DMS53 (cell line): ENCODE measurements around the gene GNB1L.

Source experiments
- DNase-seq: peaks from one replicate; lab custom pipeline; 2025; lab: John Stamatoyannopoulos, UW

The GNB1L gene

GRCh38 chr22:19876314-19876940, 21.8 kb upstream of the GNB1L start:
- no peak for DNase-seq

GRCh38 chr22:19875531-19876313, 21.0 kb upstream of the GNB1L start:
- no peak for DNase-seq

GRCh38 chr22:19875061-19875530, 20.4 kb upstream of the GNB1L start:
- no peak for DNase-seq

- DNase-seq, result peak; percentile 38
These were observed 19.8 kb upstream of the GNB1L start for GRCh38 chr22:19874307-19875060.

GRCh38 chr22:19873960-19874306, 19.3 kb upstream of the GNB1L start:
- DNase-seq, result no peak

- DNase-seq, result no peak
These were observed 18.7 kb upstream of the GNB1L start for GRCh38 chr22:19873138-19873959.

- DNase-seq, result peak; percentile 48
These were observed 18.1 kb upstream of the GNB1L start for GRCh38 chr22:19872779-19873137.

- no peak for DNase-seq
These were observed 17.4 kb upstream of the GNB1L start for GRCh38 chr22:19871845-19872778.

GRCh38 chr22:19871023-19871844, 16.6 kb upstream of the GNB1L start:
- no peak for DNase-seq

GRCh38 chr22:19870153-19871022, 15.7 kb upstream of the GNB1L start:
- no peak for DNase-seq

- no peak for DNase-seq
These were observed 15.0 kb upstream of the GNB1L start for GRCh38 chr22:19869497-19870152.

GRCh38 chr22:19868773-19869471, 14.2 kb upstream of the GNB1L start:
- DNase-seq, result no peak

- DNase-seq, result no peak
These were observed 13.7 kb upstream of the GNB1L start for GRCh38 chr22:19868333-19868732.

- no peak for DNase-seq
These were observed 12.9 kb upstream of the GNB1L start for GRCh38 chr22:19867617-19868016.

- DNase-seq, result no peak
These were observed 12.0 kb upstream of the GNB1L start for GRCh38 chr22:19866665-19867009.

GRCh38 chr22:19865141-19865829, 10.6 kb upstream of the GNB1L start:
- DNase-seq, result no peak

- DNase-seq, result no peak
These were observed 9.9 kb upstream of the GNB1L start for GRCh38 chr22:19864538-19865106.
